Activated B cell treated with CpG ODN at 0.5 μM for 24 hours (primary cell): ENCODE data around the gene TNFRSF25. TPM values are rescaled to one million over a fixed set of nuclear protein-coding genes. Genes with fewer than 3 reads are reported as not detected.
"Not testable (repeated sequence)": the region's sequence is repeated elsewhere in the genome, so short reads cannot be mapped to it uniquely, and the experiment has no call there.

ENCODE experiments used
- ATAC-seq: fragments of 200-7000 bp; cut with Tn5 transposase; one replicate; pipeline ENCODE4 v1.10.0; 2021; ENCODE audit warnings: low read depth, mild to moderate bottlenecking, moderate library complexity
- CTCF ChIA-PET: fragments of 350-600 bp; sonication (Branson Sonifier 250); formaldehyde crosslinking; loops from one replicate; lab custom pipeline; 2021; ENCODE audit warnings: antibody characterized with exemption; lab: Charles Lee
- POLR2A ChIA-PET: fragments of 350-600 bp; sonication (Branson Sonifier 250); formaldehyde crosslinking; loops from one replicate; lab custom pipeline; 2021; ENCODE audit warnings: antibody characterized with exemption; lab: Charles Lee
- DNase-seq: peaks from one replicate; pipeline ENCODE4 v3.0.0; 2022
- H3K27ac Mint-ChIP-seq: one replicate; pipeline ENCODE4 v1.8.0; 2020; ENCODE audit warnings: mixed read lengths
- H3K27me3 Mint-ChIP-seq: one replicate; pipeline ENCODE4 v1.8.0; 2021; ENCODE audit warnings: mixed read lengths
- H3K36me3 Mint-ChIP-seq: one replicate; pipeline ENCODE4 v1.8.0; 2021; ENCODE audit warnings: low read depth, mixed read lengths
- H3K4me1 Mint-ChIP-seq: one replicate; pipeline ENCODE4 v1.8.0; 2021; ENCODE audit warnings: mixed read lengths
- H3K4me3 Mint-ChIP-seq: one replicate; pipeline ENCODE4 v1.8.0; 2020; ENCODE audit warnings: mild to moderate bottlenecking, mixed read lengths
- H3K9me3 Mint-ChIP-seq: one replicate; pipeline ENCODE4 v1.8.0; 2020; ENCODE audit warnings: mixed read lengths
- intact Hi-C: fragments of 100-400 bp; cut with micrococcal nuclease; formaldehyde crosslinking; loops from one replicate; pipeline ENCODE4 v1.15.1; 2024
- total RNA-seq: library from RNA; stranded (reverse); gene quantifications from 2 replicates; pipeline ENCODE4 v1.2.3, GENCODE V29; 2022
- TF ChIP-seq, protein P1 (sequence below): fragments of 200-600 bp; IDR thresholded peaks from one replicate; pipeline ENCODE4 v1.8.0; 2022; ENCODE audit warnings: antibody characterized with exemption, mild to moderate bottlenecking

TNFRSF25 gene
- total RNA-seq, 1 donor from 2014 or later: 2.8 TPM

DNA sequence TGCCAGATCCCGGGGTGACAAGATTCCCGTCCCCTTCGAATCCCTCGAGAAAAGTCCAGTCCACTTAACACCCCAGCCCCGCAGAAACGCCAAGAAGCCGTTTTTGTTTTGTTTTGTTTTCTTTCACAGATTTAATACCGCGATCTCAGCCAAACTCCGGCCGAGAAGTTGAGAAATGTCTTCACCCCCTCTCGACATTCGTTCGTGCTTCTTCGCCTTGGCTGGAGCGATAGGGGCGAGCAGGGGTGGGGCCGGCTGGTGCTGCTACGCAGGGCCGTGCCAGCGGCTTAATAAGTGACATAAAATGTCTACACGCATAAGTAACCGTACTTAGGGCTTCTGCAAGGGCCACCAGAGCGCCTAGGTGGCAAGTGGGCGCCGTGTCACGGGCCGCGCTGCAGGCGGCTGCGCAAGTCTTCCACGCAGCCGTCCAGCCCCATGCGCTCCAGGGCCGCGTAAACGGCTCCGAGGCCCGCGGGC is 4.9 kb downstream of the TNFRSF25 start:
- TF ChIP-seq, protein P1, sequence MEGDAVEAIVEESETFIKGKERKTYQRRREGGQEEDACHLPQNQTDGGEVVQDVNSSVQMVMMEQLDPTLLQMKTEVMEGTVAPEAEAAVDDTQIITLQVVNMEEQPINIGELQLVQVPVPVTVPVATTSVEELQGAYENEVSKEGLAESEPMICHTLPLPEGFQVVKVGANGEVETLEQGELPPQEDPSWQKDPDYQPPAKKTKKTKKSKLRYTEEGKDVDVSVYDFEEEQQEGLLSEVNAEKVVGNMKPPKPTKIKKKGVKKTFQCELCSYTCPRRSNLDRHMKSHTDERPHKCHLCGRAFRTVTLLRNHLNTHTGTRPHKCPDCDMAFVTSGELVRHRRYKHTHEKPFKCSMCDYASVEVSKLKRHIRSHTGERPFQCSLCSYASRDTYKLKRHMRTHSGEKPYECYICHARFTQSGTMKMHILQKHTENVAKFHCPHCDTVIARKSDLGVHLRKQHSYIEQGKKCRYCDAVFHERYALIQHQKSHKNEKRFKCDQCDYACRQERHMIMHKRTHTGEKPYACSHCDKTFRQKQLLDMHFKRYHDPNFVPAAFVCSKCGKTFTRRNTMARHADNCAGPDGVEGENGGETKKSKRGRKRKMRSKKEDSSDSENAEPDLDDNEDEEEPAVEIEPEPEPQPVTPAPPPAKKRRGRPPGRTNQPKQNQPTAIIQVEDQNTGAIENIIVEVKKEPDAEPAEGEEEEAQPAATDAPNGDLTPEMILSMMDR: no peak
- Mint-ChIP-seq H3K4me3 (peak overlapping the region; percentile 67), H3K9me3 (no peaks in the 10 kb centered on the region), H3K4me1 (peaks cover 21% of the 10 kb centered on the region), H3K27ac (no peak overlapping the region), H3K36me3 (no peaks in the 10 kb centered on the region), H3K27me3 (peaks cover 43% of the 10 kb centered on the region)
- DNase-seq: no peak
- ChIA-PET CTCF (no interaction called here), POLR2A (no interaction called here)
- intact Hi-C loops: no loop called here
- no peak for ATAC-seq

DNA sequence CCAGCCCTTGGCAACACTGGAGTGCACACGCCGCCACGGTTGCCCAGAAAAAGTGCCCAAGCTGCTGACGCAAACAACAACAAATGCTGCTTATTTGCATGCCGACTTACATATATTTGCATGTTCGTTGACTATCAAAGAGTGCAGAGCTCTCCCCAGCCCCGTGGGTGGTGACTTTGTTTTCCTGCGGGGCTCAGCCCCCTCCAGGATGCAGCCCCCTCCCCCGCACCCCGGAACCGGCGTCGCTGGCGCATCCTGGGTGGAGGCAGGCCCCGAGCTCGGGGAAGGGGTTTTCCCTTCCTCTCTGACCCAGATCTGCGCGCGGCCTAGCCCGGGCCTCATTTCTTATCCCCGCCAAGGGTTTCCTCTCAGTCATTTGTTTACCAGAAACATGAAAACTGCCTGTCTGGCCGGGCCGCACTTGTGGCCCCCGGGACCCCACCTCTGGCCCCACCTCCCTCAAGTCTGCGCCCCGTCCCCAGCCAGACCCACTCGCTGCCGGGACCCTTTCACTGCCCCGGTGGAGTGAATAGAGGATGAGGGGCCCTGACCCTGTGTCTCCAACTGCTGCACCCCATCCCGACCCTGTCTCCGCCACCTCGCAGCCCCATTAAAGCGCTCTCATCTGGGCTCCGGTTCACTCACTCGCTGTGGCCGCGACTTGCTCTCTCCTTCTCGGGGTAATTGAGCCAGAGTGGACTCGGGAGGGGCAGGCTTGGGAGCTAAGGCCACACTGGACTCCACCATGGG is 5.5 kb downstream of the TNFRSF25 start:
- no peaks in the 10 kb centered on the region for H3K36me3 Mint-ChIP-seq
- peaks cover 43% of the 10 kb centered on the region for H3K27me3 Mint-ChIP-seq
- POLR2A ChIA-PET: no interaction called here
- intact Hi-C loops: no loop called here
- H3K4me1 Mint-ChIP-seq: peaks cover 22% of the 10 kb centered on the region
- TF ChIP-seq, protein P1: no peak
- no peaks in the 10 kb centered on the region for H3K9me3 Mint-ChIP-seq
- DNase-seq (no peak), ATAC-seq (peak; percentile 73)
- H3K4me3 Mint-ChIP-seq: peak overlapping the region; percentile 67
- H3K27ac Mint-ChIP-seq: no peak overlapping the region
- CTCF ChIA-PET: no interaction called here

DNA sequence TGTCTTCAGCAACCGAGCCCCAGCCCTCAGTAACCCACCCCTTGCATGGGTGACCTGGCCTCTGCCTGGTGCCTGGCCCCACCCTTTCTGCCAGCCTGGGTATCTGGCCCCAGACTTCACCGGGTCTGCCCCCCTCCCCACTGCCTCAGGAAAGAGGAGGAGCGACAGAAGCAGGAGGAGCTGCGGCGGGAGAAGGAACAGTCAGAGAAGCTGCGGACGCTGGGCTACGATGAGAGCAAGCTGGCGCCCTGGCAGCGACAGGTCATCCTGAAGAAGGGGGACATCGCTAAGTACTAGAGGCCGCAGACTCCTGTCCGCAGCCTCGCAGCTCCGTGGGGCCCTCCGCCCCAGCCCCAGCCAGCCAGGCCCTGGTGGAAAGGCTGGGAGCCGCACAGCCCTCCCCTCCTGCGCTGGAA is 6.1 kb downstream of the TNFRSF25 start:
- no peaks in the 10 kb centered on the region for H3K9me3 Mint-ChIP-seq
- peak; percentile 12 for ATAC-seq
- intact Hi-C loops: no loop called here
- no peaks in the 10 kb centered on the region for H3K36me3 Mint-ChIP-seq
- CTCF ChIA-PET: no interaction called here
- H3K4me1 Mint-ChIP-seq: peaks cover 22% of the 10 kb centered on the region
- H3K27ac Mint-ChIP-seq: no peak overlapping the region
- H3K4me3 Mint-ChIP-seq: peak overlapping the region; percentile 67
- peaks cover 43% of the 10 kb centered on the region for H3K27me3 Mint-ChIP-seq
- POLR2A ChIA-PET: interaction anchor here (0.8 kb wide), 1 partner anchor 10 kb away, joined by 3 read pairs; no protein-coding TSS in a partner anchor
- no peak for DNase-seq
- TF ChIP-seq, protein P1: no peak

DNA sequence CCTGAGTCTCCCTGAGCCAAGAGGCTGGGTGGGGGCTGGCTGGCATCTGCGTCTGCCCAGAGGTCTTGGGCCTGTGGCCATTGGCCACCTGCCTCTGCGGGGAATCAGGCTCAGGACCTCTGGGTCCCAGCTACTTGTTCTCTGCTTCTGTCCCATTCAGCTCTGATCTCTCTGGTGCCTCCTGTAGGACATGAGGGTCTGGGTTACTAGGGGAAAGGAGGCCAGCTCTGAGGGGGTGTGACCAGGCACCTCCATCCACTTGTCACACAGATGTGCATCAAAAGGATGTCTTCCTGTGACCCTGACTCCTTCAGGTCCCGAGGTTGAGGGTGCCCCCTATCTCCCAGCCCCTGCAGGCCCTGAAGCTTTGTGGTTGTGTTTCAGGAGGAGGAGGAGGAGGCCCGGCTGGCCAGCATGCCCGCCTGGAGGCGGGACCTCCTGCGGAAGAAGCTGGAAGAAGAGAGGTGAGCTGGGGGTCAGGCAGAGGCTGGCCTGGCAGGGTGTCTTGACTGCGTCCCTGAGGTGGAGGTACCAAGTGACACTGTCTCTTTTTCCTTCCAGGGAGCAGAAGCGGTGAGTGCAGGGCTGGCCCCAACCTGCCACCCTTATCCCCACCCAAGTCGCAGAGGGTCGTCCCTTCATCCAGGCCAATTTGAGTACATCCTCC is 9.0 kb downstream of the TNFRSF25 start:
- no peak for ATAC-seq
- peaks cover 37% of the 10 kb centered on the region for H3K27me3 Mint-ChIP-seq
- TF ChIP-seq, protein P1: no peak

DNA sequence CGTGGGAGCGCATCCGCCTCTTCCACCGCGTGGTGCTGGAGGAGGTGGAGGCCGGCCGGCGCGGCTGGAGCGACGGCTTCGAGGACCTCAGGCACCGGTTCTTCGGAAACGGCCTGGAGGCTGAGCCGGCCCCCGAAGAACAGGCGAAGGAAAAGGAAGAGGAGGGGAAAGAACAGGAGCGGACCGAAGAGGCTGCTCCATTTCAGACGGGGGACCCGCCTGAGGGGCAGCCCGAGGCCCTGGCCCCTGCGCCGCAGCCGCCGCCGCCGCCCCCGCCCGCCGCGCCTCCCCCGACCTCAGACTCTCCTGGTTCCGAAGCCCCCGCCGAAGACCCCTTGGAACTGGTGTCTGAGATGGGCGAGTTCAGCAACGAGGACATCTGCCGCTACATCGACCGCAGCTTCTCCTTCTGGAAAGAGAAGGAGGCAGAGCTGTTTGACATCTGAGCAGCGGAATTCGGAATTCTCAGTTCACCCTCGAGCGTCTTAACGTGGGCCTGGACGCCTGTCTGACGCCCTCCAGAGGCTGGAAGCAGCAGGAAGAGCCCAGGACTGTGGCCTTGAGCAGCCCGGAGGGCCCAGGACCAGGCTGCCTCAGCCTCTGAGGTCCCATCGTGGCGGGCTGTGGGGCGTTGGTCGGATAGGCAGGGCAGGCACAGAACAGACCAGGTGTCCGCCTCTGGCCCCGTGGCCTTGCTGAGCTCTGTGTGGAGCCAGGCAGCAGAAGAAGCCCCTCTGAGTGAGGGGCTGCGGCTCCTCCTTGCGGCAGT is 10.0 kb downstream of the TNFRSF25 start:
- H3K27ac Mint-ChIP-seq, H3K4me3 Mint-ChIP-seq, ATAC-seq, H3K9me3 Mint-ChIP-seq, CTCF ChIA-PET, intact Hi-C loops, H3K36me3 Mint-ChIP-seq, POLR2A ChIA-PET, DNase-seq: not testable (repeated sequence)
- Mint-ChIP-seq H3K27me3 (peaks cover 34% of the 10 kb centered on the region), H3K4me1 (peaks cover 20% of the 10 kb centered on the region)

More for the DNA sequence above, 9.0 kb downstream of the TNFRSF25 start:
- POLR2A ChIA-PET: no interaction called here
- intact Hi-C loops: no loop called here
- H3K4me3 Mint-ChIP-seq: no peak overlapping the region
- no peak overlapping the region for H3K27ac Mint-ChIP-seq
- DNase-seq: no peak
- CTCF ChIA-PET: no interaction called here
- H3K4me1 Mint-ChIP-seq: peaks cover 22% of the 10 kb centered on the region
- H3K36me3 Mint-ChIP-seq: no peaks in the 10 kb centered on the region
- no peaks in the 10 kb centered on the region for H3K9me3 Mint-ChIP-seq
